ENCODE data around the gene PGBD5.

The PGBD5 gene

DNA sequence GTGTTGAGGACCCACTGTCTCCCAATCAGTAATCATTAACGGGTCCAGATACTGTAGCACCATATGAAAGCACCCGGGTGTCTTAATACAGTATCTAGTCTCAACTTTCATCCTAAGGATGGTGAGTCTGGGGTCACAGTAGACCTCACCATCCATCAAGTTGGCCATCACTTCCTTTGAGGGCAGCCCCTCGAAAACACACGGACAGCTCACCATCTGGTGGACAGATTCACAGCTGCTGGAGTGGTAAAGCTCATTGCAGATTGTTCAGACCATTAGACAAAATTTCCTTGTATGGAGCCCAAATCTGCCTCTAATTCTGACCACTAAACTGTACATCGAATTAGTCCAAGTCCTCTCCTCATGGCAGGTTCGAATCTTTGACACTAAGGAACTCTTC, 123.1 kb downstream of the PGBD5 start:
- ATAC-seq, result no peak
- TF ChIP-seq GLIS3 (CRISPR knock-in tag; IDR thresholded peaks at IDR 0.05) (no peak), ZNF8 (CRISPR knock-in tag; IDR thresholded peaks at IDR 0.05) (no peak)
- TF ChIP-seq, protein P1, sequence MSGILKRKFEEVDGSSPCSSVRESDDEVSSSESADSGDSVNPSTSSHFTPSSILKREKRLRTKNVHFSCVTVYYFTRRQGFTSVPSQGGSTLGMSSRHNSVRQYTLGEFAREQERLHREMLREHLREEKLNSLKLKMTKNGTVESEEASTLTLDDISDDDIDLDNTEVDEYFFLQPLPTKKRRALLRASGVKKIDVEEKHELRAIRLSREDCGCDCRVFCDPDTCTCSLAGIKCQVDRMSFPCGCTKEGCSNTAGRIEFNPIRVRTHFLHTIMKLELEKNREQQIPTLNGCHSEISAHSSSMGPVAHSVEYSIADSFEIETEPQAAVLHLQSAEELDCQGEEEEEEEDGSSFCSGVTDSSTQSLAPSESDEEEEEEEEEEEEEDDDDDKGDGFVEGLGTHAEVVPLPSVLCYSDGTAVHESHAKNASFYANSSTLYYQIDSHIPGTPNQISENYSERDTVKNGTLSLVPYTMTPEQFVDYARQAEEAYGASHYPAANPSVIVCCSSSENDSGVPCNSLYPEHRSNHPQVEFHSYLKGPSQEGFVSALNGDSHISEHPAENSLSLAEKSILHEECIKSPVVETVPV (CRISPR knock-in tag; IDR thresholded peaks at IDR 0.05), result no peak

DNA sequence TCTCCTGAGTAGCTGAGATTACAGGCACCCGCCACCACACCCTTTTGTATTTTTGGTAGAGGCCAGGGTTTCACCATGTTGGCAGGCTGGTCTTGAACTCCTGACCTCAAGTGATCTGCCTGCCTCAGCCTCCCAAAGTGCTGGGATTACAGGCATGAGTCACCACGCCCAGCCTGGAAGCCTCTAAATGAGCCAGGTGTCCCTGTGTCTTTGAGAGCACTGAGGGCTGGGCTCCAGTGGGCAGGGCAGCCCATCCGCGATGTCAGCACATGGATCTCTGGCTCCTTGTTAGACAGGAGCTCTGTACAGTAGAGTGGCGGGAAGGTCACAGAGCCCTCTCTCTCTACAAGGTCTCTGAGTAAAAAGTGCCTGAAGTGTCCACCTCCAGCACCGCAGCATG, 124.3 kb downstream of the PGBD5 start:
- TF ChIP-seq OSR1 (CRISPR knock-in tag; IDR thresholded peaks at IDR 0.05) (no peak), TCF4 (CRISPR knock-in tag; IDR thresholded peaks at IDR 0.05; ENCODE audit: borderline replicate concordance) (no peak), ZNF565 (CRISPR knock-in tag; conservative IDR thresholded peaks at IDR 0.05; ENCODE audit: low read depth) (no peak), BACH2 (CRISPR knock-in tag; IDR thresholded peaks at IDR 0.05; ENCODE audit: borderline replicate concordance) (no peak), ZFP3 (CRISPR knock-in tag; IDR thresholded peaks at IDR 0.05) (no peak), PPARA (CRISPR knock-in tag; IDR thresholded peaks at IDR 0.05; ENCODE audit: borderline replicate concordance) (no peak), ARNTL (CRISPR knock-in tag; IDR thresholded peaks at IDR 0.05; ENCODE audit: borderline replicate concordance, low read depth) (no peak), CSDC2 (CRISPR knock-in tag; IDR thresholded peaks at IDR 0.05) (no peak), ZNF8 (CRISPR knock-in tag; IDR thresholded peaks at IDR 0.05) (no peak), ESRRG (CRISPR knock-in tag; IDR thresholded peaks at IDR 0.05) (no peak), SNAI2 (CRISPR knock-in tag; IDR thresholded peaks at IDR 0.05) (no peak)
- TF ChIP-seq, protein P2, sequence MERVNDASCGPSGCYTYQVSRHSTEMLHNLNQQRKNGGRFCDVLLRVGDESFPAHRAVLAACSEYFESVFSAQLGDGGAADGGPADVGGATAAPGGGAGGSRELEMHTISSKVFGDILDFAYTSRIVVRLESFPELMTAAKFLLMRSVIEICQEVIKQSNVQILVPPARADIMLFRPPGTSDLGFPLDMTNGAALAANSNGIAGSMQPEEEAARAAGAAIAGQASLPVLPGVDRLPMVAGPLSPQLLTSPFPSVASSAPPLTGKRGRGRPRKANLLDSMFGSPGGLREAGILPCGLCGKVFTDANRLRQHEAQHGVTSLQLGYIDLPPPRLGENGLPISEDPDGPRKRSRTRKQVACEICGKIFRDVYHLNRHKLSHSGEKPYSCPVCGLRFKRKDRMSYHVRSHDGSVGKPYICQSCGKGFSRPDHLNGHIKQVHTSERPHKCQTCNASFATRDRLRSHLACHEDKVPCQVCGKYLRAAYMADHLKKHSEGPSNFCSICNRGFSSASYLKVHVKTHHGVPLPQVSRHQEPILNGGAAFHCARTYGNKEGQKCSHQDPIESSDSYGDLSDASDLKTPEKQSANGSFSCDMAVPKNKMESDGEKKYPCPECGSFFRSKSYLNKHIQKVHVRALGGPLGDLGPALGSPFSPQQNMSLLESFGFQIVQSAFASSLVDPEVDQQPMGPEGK (CRISPR knock-in tag; IDR thresholded peaks at IDR 0.05; ENCODE audit: borderline replicate concordance), result no peak
- no peak for ATAC-seq

DNA sequence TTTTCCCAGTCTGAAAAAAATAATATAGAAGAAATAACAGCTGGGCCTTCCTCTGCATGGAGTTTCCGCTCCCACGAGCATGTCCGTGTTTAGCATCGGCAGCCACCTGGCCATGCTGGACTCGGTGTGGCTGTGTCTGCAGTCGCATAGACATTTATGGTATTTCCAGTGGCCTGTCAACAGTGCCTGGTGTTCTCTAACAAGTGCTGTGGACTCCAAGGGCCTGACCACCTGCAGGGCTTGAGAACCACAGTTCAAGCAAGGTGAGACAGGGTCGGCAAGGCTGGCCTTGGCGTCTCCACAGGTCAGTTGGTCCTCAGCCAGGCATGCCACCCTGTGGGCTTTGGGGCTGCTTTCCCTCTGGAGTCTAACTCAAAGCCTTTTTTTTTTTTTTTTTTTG, 124.8 kb downstream of the PGBD5 start:
- ATAC-seq, result no peak
- TF ChIP-seq GLIS3 (CRISPR knock-in tag; IDR thresholded peaks at IDR 0.05) (no peak), ISL1 (CRISPR knock-in tag; IDR thresholded peaks at IDR 0.05) (no peak)

DNA sequence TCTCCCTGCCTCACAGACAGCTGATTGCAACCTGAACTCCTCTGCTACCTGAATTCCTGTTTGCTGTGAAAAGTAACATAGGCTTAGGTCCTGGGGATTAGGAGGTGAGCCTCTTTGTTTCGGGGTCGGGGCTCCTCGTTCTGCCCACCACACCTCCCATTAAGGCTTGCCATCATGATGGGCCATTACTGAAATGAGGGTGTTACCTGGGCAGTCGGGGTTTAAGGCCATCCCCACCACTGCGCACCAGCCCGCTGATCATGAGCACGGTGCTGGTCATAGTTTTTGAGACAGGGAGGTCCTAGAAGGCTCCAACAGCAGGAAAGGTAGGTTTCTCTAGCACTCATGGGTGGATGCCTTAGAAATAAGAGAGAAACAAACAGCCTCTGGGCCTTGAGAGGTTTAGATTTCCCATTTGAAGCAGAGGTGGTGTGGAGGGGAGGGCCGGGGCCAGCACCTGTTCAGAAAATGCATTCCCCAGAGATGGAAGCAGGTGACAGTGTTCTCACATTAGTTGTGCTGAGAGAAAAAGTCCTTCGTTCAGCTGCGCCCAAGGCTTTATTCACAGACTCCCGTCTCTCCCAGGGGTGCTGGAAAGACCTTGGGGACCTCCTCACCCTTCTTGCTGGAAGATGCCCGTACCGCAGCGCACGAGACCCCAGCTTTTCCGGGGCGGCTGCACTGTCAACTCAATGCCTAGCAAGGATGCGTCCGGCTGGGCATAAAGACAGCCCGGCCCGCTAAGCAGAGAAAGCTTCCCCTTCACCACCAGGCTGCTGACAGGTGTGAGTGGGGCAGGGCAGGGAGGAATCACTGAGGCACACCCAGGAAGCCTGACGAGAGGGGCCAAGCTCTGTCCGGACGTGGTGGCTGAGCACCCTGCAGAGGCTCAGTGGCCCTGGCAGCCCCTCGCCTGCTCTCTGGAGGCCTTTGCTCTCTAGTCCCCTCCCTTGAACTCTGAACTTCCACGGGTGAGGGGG, 125.5 kb downstream of the PGBD5 start:
- ATAC-seq, result no peak
- TF ChIP-seq ESRRG (CRISPR knock-in tag; IDR thresholded peaks at IDR 0.05) (no peak), ZC3H10 (CRISPR knock-in tag; IDR thresholded peaks at IDR 0.05) (no peak)
- TF ChIP-seq, protein P2 (CRISPR knock-in tag; IDR thresholded peaks at IDR 0.05; ENCODE audit: borderline replicate concordance), result no peak

DNA sequence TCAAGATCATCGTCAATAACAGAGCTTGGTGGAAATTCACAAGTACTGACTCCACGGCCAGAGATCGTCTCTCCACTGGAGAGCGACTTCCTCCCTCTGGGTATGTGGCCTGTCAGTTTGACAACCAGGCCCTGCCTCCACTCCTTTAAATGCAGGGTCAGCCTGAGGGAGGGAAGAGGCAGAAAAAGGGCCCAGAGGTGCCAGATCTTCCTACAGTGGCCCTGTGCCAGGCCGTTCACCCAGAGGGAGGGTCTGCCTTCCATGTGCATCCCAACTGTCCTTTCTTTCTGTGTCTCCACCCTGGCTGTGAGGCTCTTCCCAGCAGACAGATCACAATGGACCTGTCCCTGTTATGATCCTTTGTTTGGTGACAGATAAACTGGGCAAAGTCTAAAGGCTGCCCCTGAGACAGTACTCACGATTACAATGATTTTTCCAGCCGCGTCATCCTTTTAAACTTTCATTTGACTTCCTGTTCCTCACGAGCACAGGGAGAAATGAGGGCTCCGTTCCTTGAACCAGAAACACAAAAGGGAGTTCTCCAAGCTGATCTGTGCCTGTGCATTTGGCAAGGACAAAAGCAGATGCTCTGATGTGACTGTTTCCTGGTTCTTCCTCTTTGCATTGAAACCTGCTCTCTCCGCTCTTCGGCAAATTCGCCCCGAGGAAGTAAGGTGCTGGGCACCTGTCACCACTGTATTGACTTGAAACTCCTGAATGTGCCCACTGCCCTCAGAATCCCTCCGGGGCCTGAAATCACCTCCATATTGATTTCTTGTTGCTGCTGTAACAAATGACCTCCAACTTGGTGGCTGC, 126.7 kb downstream of the PGBD5 start:
- no peak for ATAC-seq
- TF ChIP-seq ZFP3 (CRISPR knock-in tag; IDR thresholded peaks at IDR 0.05) (no peak), ISL1 (CRISPR knock-in tag; IDR thresholded peaks at IDR 0.05) (no peak), ZNF565 (CRISPR knock-in tag; conservative IDR thresholded peaks at IDR 0.05; ENCODE audit: low read depth) (no peak), TSHZ2 (CRISPR knock-in tag; IDR thresholded peaks at IDR 0.05) (no peak), ESRRG (CRISPR knock-in tag; IDR thresholded peaks at IDR 0.05) (no peak), POU6F1 (CRISPR knock-in tag; IDR thresholded peaks at IDR 0.05; ENCODE audit: borderline replicate concordance, low read depth) (no peak), ZC3H10 (CRISPR knock-in tag; IDR thresholded peaks at IDR 0.05) (no peak), BACH2 (CRISPR knock-in tag; IDR thresholded peaks at IDR 0.05; ENCODE audit: borderline replicate concordance) (no peak), TCF4 (CRISPR knock-in tag; IDR thresholded peaks at IDR 0.05; ENCODE audit: borderline replicate concordance) (no peak), ARNTL (CRISPR knock-in tag; IDR thresholded peaks at IDR 0.05; ENCODE audit: borderline replicate concordance, low read depth) (no peak), ZFP30 (CRISPR knock-in tag; IDR thresholded peaks at IDR 0.05) (no peak), SNAI2 (CRISPR knock-in tag; IDR thresholded peaks at IDR 0.05) (no peak)
- TF ChIP-seq, protein P2 (CRISPR knock-in tag; IDR thresholded peaks at IDR 0.05; ENCODE audit: borderline replicate concordance), result no peak

Measured in SK-N-SH treated with all-trans-retinoic acid at 6 μM for 48 hours (cell line).